ENCODE measurements around the gene PCAT6. TPM values are rescaled to one million over a fixed set of nuclear protein-coding genes. Genes with fewer than 3 reads are reported as not detected.

The PCAT6 gene
- 4.5 and 5.7 TPM in 2 replicates for total RNA-seq
- long read RNA-seq, result 0 reads

- Mint-ChIP-seq H3K4me1 (peaks cover 41% of the 10 kb centered on the region), H3K9me3 (no peaks in the 10 kb centered on the region), H3K36me3 (ENCODE audit: low read depth) (peaks cover 6% of the 10 kb centered on the region), H3K27ac (ENCODE audit: unreplicated experiment) (peak within 1 kb of the TSS; percentile 83), H3K4me3 (peak within 1 kb of the TSS; percentile 87), H3K27me3 (ENCODE audit: low read depth) (peaks cover 20% of the 10 kb centered on the region)
- DNase-seq (ENCODE audit: low read depth, low spot score), result peak; percentile 93
- TF ChIP-seq CTCF (conservative IDR thresholded peaks at IDR 0.05), result no peak
Observed at GRCh38 chr1:202810615-202811295, at the start of gene PCAT6. TSS of gene PCAT6 (plus strand) at chr1:202810954.

GRCh38 chr1:202762019-202762418 is 48.7 kb upstream of the PCAT6 start:
- Mint-ChIP-seq H3K4me1 (no peaks in the 10 kb centered on the region), H3K9me3 (no peaks in the 10 kb centered on the region), H3K4me3 (no peak overlapping the region), H3K36me3 (ENCODE audit: low read depth) (peaks cover 7% of the 10 kb centered on the region), H3K27me3 (ENCODE audit: low read depth) (no peaks in the 10 kb centered on the region), H3K27ac (ENCODE audit: unreplicated experiment) (peak overlapping the region; percentile 28)
- DNase-seq (ENCODE audit: low read depth, low spot score), result no peak
- TF ChIP-seq CTCF (conservative IDR thresholded peaks at IDR 0.05), result no peak

GRCh38 chr1:202765721-202766120 is 45.0 kb upstream of the PCAT6 start:
- no peaks in the 10 kb centered on the region for H3K9me3 Mint-ChIP-seq
- H3K27ac Mint-ChIP-seq (ENCODE audit: unreplicated experiment), result no peak overlapping the region
- no peak for TF ChIP-seq CTCF (conservative IDR thresholded peaks at IDR 0.05)
- H3K36me3 Mint-ChIP-seq (ENCODE audit: low read depth), result peaks cover 10% of the 10 kb centered on the region
- H3K27me3 Mint-ChIP-seq (ENCODE audit: low read depth), result no peaks in the 10 kb centered on the region
- DNase-seq (ENCODE audit: low read depth, low spot score), result no peak
- H3K4me3 Mint-ChIP-seq, result no peak overlapping the region
- no peaks in the 10 kb centered on the region for H3K4me1 Mint-ChIP-seq

GRCh38 chr1:202770135-202770534 is 40.6 kb upstream of the PCAT6 start:
- peaks cover 18% of the 10 kb centered on the region for H3K36me3 Mint-ChIP-seq (ENCODE audit: low read depth)

GRCh38 chr1:202781180-202781579 is 29.6 kb upstream of the PCAT6 start:
- DNase-seq (ENCODE audit: low read depth, low spot score), result no peak
- H3K9me3 Mint-ChIP-seq, result no peaks in the 10 kb centered on the region
- H3K4me3 Mint-ChIP-seq, result no peak overlapping the region
- TF ChIP-seq CTCF (conservative IDR thresholded peaks at IDR 0.05), result no peak
- H3K4me1 Mint-ChIP-seq, result peaks cover 15% of the 10 kb centered on the region
- no peak overlapping the region for H3K27ac Mint-ChIP-seq (ENCODE audit: unreplicated experiment)
- no peaks in the 10 kb centered on the region for H3K27me3 Mint-ChIP-seq (ENCODE audit: low read depth)
- H3K36me3 Mint-ChIP-seq (ENCODE audit: low read depth), result peaks cover 3% of the 10 kb centered on the region

More at GRCh38 chr1:202770135-202770534, 40.6 kb upstream of the PCAT6 start:
- no peak for TF ChIP-seq CTCF (conservative IDR thresholded peaks at IDR 0.05)
- Mint-ChIP-seq H3K27me3 (ENCODE audit: low read depth) (no peaks in the 10 kb centered on the region), H3K9me3 (no peaks in the 10 kb centered on the region), H3K4me1 (no peaks in the 10 kb centered on the region), H3K27ac (ENCODE audit: unreplicated experiment) (no peak overlapping the region), H3K4me3 (no peak overlapping the region)
- DNase-seq (ENCODE audit: low read depth, low spot score), result no peak
